C4-2B (cell line): ENCODE data around the gene CFAP65.

ENCODE experiments used
- ZFX ChIP-seq: fragments of 450-650 bp; IDR thresholded peaks from 2 replicates; pipeline ENCODE4 v1.6.1; 2017
- TF ChIP-seq, protein P1 (sequence below): fragments of 450-650 bp; conservative IDR thresholded peaks from 2 replicates; pipeline ENCODE4 v1.5.1; 2017; ENCODE audit warnings: mild to moderate bottlenecking

DNA sequence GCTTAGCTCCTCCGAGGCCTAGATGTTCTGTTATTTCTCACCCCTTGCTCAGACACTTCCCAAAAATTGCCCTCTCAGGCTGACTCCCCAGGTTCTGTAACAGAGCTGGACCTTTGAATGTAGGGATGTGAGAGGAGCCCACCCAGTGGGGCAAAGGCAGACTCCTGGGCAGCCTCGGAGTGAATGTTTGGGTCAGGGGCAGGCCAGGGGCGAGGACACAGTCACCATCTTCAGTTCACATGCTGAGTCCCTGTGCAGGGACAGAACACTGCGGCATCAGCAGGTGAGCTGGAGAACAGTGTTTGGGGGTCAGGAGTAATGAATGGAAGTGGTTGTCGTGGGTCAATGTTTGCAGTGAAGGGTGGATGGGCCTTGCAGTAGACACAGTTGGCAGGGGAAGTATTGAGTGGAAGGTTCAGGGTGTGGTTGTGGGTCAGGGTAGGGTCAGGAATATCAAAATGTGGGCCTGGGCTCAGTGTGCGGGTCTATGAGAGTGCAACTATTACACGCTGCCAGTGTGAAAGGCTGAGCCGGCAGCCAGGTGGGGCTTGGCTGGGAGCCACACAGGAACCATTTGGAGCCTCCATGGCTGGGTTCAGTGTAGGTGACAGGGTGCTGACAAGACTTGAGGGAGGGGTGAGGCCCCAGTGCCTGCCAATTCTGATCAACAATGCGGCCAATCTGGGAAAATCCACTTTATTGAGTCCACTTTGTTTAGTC, 15.0 kb upstream of the CFAP65 start:
- TF ChIP-seq, protein P1, sequence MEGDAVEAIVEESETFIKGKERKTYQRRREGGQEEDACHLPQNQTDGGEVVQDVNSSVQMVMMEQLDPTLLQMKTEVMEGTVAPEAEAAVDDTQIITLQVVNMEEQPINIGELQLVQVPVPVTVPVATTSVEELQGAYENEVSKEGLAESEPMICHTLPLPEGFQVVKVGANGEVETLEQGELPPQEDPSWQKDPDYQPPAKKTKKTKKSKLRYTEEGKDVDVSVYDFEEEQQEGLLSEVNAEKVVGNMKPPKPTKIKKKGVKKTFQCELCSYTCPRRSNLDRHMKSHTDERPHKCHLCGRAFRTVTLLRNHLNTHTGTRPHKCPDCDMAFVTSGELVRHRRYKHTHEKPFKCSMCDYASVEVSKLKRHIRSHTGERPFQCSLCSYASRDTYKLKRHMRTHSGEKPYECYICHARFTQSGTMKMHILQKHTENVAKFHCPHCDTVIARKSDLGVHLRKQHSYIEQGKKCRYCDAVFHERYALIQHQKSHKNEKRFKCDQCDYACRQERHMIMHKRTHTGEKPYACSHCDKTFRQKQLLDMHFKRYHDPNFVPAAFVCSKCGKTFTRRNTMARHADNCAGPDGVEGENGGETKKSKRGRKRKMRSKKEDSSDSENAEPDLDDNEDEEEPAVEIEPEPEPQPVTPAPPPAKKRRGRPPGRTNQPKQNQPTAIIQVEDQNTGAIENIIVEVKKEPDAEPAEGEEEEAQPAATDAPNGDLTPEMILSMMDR, result no peak
- no peak for TF ChIP-seq ZFX
